Measurements from ENCODE around the gene WDR18. TPM values are rescaled to one million over a fixed set of nuclear protein-coding genes. Genes with fewer than 3 reads are reported as not detected.

The WDR18 gene
- total and polyA plus RNA-seq, 2 of the 4 experiments (the other 2 are of a cell fraction) = 37.1 to 56.9 TPM

DNA sequence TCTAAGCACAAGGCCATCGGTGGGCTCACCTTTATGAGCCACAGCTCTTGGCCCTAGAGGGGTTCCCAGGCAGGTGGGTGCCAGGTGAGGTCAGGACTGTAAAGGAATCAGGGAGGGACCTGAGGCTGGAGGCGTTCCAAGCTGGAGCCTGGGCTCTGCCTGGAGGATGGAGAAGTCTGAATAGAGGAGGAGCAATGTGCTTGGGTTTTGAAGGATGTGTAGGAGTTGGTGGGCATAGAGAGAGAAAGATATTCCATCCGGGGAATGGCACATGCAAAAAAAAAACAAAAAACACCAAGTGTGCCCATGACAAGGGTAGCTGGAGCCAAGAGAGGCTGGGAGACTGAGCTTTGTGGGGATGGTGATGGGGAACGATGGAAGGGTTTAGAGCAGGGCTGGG, 18.5 kb downstream of the WDR18 start:
- Histone ChIP-seq H3K14ac (replicated peaks; ENCODE audit: low read depth, low read length) (no peak overlapping the region), H3K4me3 (ENCODE audit: insufficient read depth, low read depth, low read length) (no peak overlapping the region), H4K91ac (ENCODE audit: insufficient read depth, low read depth, low read length) (no peak overlapping the region), H3K4me2 (ENCODE audit: low read depth, low read length) (no peak overlapping the region), H2BK5ac (ENCODE audit: low read depth, low read length, poor library complexity, severe bottlenecking) (no peak overlapping the region), H3K36me3 (ENCODE audit: control insufficient read depth, insufficient read depth, low read length) (no peaks in the 10 kb centered on the region), H2BK15ac (ENCODE audit: low read depth, low read length) (no peak overlapping the region), H3K79me1 (ENCODE audit: low read depth in 1 of 2, low read length in 2 of 2) (no peaks in the 10 kb centered on the region; a peak in 1 of 4 replicates), H2AK9ac (replicated peaks; ENCODE audit: low read depth, low read length, poor library complexity) (no peak overlapping the region), H3K4ac (ENCODE audit: low read depth, low read length) (no peak overlapping the region), H4K8ac (ENCODE audit: low read depth in 2 of 2, low read length in 2 of 2) (no peak overlapping the region), H3K4me1 (ENCODE audit: control insufficient read depth, insufficient read depth, low read length) (no peaks in the 10 kb centered on the region), H3K9me1 (ENCODE audit: insufficient read depth, low read length) (no peaks in the 10 kb centered on the region), H3K56ac (ENCODE audit: extremely low read depth, insufficient read depth, low read length) (no peak overlapping the region), H4K5ac (ENCODE audit: low read depth, low read length) (no peak overlapping the region), H3K18ac (ENCODE audit: low read depth, low read length) (no peak overlapping the region), H3K9ac (ENCODE audit: low read depth, low read length) (no peak overlapping the region), H2AFZ (replicated peaks; ENCODE audit: low read length, poor library complexity) (no peak overlapping the region), H3K23ac (ENCODE audit: low read depth, low read length) (no peak overlapping the region), H3K9me3 (ENCODE audit: control insufficient read depth, insufficient read depth, low read length) (no peaks in the 10 kb centered on the region), H3K27me3 (ENCODE audit: control insufficient read depth, insufficient read depth, low read length) (peaks cover 26% of the 10 kb centered on the region), H4K20me1 (ENCODE audit: insufficient read depth, low read length) (0 out of 2 replicates have a peak, but pooled peaks cover 11% of the 10 kb centered on the region), H2BK120ac (ENCODE audit: low read depth, low read length) (no peak overlapping the region), H2AK5ac (ENCODE audit: low read depth, low read length) (no peak overlapping the region), H2BK20ac (ENCODE audit: low read depth, low read length) (no peak overlapping the region), H3K27ac (ENCODE audit: insufficient read depth, low read length) (no peak overlapping the region)
- CTCF ChIA-PET = interaction anchor here (0.6 kb wide), 2 partner anchors 147 to 726 kb away, joined by 3 to 4 read pairs; no protein-coding TSS in a partner anchor
- BruUV-seq (replicated peaks) = no TSS peak
- WGBS, 2 experiments (ENCODE audit: extremely low coverage in 2 of 2, insufficient read length in 1 of 2) = 50% methylated on average over 2 of the region's 4 CpGs; no CpG with 5 or more reads in 1 of the 2 experiments
- TF ChIP-seq CEBPB (IDR thresholded peaks at IDR 0.05; ENCODE audit: low read depth, low read length) = no peak
- TF ChIP-seq MXI1 (IDR thresholded peaks at IDR 0.05; ENCODE audit: borderline replicate concordance, low read depth, low read length) = no peak
- no peak for TF ChIP-seq BHLHE40 (IDR thresholded peaks at IDR 0.05; ENCODE audit: low read depth, low read length)
- TF ChIP-seq POLR2A (IDR thresholded peaks at IDR 0.05; ENCODE audit: low read depth, low read length) = no peak
- TF ChIP-seq FOS (IDR thresholded peaks at IDR 0.05; ENCODE audit: low read depth, low read length) = no peak
- no peak for TF ChIP-seq MAFK (IDR thresholded peaks at IDR 0.05; ENCODE audit: low read depth, low read length)
- TF ChIP-seq, protein P1, sequence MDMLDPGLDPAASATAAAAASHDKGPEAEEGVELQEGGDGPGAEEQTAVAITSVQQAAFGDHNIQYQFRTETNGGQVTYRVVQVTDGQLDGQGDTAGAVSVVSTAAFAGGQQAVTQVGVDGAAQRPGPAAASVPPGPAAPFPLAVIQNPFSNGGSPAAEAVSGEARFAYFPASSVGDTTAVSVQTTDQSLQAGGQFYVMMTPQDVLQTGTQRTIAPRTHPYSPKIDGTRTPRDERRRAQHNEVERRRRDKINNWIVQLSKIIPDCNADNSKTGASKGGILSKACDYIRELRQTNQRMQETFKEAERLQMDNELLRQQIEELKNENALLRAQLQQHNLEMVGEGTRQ (IDR thresholded peaks at IDR 0.05; ENCODE audit: low read depth, low read length) = no peak
- no peak for TF ChIP-seq RCOR1 (IDR thresholded peaks at IDR 0.05; ENCODE audit: insufficient replicate concordance, low read length)
- TF ChIP-seq, protein P2, sequence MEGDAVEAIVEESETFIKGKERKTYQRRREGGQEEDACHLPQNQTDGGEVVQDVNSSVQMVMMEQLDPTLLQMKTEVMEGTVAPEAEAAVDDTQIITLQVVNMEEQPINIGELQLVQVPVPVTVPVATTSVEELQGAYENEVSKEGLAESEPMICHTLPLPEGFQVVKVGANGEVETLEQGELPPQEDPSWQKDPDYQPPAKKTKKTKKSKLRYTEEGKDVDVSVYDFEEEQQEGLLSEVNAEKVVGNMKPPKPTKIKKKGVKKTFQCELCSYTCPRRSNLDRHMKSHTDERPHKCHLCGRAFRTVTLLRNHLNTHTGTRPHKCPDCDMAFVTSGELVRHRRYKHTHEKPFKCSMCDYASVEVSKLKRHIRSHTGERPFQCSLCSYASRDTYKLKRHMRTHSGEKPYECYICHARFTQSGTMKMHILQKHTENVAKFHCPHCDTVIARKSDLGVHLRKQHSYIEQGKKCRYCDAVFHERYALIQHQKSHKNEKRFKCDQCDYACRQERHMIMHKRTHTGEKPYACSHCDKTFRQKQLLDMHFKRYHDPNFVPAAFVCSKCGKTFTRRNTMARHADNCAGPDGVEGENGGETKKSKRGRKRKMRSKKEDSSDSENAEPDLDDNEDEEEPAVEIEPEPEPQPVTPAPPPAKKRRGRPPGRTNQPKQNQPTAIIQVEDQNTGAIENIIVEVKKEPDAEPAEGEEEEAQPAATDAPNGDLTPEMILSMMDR (conservative IDR thresholded peaks at IDR 0.05; ENCODE audit: low read depth, low read length) = no peak
- no peak for TF ChIP-seq NFE2L2 (IDR thresholded peaks at IDR 0.05; ENCODE audit: low read depth, low read length)
- TF ChIP-seq CHD1 (IDR thresholded peaks at IDR 0.05; ENCODE audit: low read depth, low read length) = no peak
- TF ChIP-seq SMC3 (IDR thresholded peaks at IDR 0.05; ENCODE audit: low read depth, low read length) = no peak
- TF ChIP-seq MAZ (IDR thresholded peaks at IDR 0.05; ENCODE audit: borderline replicate concordance, low read depth, low read length) = no peak
- TF ChIP-seq RAD21 (IDR thresholded peaks at IDR 0.05; ENCODE audit: low read length) = no peak
- TF ChIP-seq RFX5 (IDR thresholded peaks at IDR 0.05; ENCODE audit: low read depth, low read length) = no peak
- no peak for TF ChIP-seq ELK1 (IDR thresholded peaks at IDR 0.05; ENCODE audit: borderline replicate concordance, low read depth, low read length)
- dilution Hi-C loops (cut with HindIII; ENCODE audit: low sequenced_read_pairs, unreplicated experiment) = no loop called here
- intact Hi-C loops (cut with micrococcal nuclease) = no loop called here
- DNase-seq (no peak), ATAC-seq (ENCODE audit: low read depth) (no peak)
- in situ Hi-C loops (cut with MboI; ENCODE audit: low sequenced_read_pairs) = no loop called here
- POLR2A ChIA-PET (ENCODE audit: unreplicated experiment) = no interaction called here
